GM18511 (cell line): Measurements from ENCODE around the gene CDH4.
"Not testable (repeated sequence)": the region's sequence is repeated elsewhere in the genome, so short reads cannot be mapped to it uniquely, and the experiment has no call there.

ENCODE experiments used
- ATAC-seq: cut with Tn5 transposase; IDR thresholded peaks from one replicate; pipeline ENCODE4 v1.9.1; 2021; ENCODE audit warnings: mild to moderate bottlenecking, moderate library complexity; ENCODE audit not compliant: unreplicated experiment

CDH4 gene

GRCh38 chr20:61451009-61451408 lies 198.9 kb downstream of the CDH4 start:
- ATAC-seq = no peak

GRCh38 chr20:61451953-61452352 lies 199.9 kb downstream of the CDH4 start:
- ATAC-seq = no peak

DNA sequence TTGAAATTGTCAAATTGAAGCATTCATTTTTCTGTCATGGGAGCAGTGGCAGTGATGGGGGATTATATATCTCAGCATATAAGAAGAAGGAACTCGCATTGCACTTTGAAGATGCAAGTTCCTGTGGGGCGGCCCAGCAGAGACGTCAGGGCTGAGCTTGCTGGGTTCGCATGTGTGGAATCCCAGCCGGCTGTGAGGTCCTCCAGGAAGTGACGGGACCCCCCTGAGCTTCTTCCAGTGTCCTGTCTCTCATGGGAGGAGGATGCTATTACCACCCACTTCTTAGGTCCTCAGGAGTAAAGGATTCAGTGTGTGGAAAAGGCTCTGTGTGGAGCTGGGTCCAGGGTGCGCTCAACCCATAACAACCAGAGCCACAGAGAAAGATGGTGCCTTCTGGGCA lies 201.2 kb downstream of the CDH4 start:
- no peak for ATAC-seq

- ATAC-seq = not testable (repeated sequence)
These were observed 201.6 kb downstream of the CDH4 start for GRCh38 chr20:61453623-61454022.

GRCh38 chr20:61454053-61454452 lies 202.0 kb downstream of the CDH4 start:
- no peak for ATAC-seq

- ATAC-seq = no peak
These were observed 203.6 kb downstream of the CDH4 start for GRCh38 chr20:61455508-61456215.

DNA sequence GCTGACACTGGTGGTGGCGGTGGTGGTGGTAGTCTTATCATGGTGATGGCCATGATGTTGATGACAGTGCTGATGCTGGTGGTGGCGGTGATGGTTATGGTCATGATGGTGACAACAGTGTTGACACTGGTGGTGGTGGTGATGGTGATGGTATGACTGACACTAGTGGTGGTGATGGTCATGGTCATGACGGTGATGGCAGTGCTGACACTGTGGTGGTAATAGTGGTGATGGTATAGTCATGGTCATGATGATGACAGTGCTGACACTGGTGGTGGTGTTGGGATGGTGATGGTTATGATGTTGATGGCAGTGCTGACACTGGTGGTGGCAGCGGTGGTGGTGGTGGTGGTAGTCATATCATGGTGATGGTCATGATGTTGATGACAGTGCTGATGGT lies 205.7 kb downstream of the CDH4 start:
- ATAC-seq = no peak

DNA sequence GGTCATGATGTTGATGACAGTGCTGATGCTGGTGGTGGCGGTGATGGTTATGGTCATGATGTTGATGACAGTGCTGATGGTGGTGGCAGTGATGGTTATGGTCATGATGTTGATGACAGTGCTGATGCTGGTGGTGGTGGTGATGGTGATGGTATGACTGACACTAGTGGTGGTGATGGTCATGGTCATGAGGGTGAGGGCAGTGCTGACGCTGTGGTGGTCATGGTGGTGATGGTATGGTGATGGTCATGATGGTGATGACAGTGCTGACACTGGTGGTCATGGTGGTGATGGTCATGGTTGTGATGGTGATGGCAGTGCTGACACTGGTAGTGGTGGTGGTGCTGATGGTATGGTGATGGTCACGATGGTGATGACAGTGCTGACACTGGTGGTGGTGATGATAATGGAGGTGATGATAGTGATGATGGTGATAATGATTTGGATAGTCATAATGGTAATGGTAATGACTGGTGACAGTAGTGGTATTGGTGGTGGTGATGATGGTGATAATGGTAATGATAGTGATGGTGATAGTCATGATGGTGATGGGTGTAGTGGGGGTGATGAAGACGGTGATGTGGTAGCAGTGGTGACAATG lies 206.2 kb downstream of the CDH4 start:
- no peak for ATAC-seq

- no peak for ATAC-seq
These were observed 207.2 kb downstream of the CDH4 start for GRCh38 chr20:61459266-61459665.

DNA sequence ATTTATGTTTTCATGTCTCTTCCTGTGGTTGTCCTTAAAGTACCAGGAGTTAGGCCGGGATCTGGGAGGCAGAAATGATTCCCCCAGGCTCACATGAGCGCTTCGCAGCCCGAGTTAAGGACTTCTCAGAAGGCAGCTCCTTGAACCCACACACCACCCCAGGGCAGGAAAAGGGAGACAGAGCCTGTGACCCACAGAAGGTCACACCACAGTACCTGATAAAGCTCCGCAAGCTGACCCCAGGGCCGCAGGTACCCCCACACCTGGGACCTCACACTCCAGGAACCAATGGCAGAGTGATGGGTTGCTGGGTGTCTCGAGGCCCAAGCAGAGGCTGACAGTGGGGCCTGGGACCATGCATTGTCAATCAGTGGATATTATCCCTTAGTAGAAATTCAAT lies 207.6 kb downstream of the CDH4 start:
- ATAC-seq = no peak

- ATAC-seq = no peak
These were observed 208.4 kb downstream of the CDH4 start for GRCh38 chr20:61460261-61461052.

DNA sequence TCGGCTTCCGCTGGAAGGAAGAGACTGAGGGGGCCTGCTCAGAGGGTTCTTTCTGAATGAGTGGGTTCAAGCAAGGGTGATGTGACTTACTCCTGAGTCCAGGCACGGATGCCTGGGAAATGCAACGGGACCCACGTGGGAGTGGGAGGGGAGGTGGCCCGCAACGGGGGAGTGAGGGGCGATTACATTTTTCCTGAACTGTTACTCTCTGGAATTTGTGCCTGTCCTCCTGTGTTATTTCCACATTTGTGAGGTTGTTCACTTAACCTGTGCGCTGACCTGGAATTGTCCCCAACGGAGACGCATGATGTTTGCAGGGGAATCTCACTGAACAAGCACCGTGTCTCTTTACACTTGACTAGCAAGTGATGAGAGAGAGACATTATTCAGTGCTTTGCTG lies 209.4 kb downstream of the CDH4 start:
- no peak for ATAC-seq

GRCh38 chr20:61464307-61465303 lies 212.5 kb downstream of the CDH4 start:
- no peak for ATAC-seq

DNA sequence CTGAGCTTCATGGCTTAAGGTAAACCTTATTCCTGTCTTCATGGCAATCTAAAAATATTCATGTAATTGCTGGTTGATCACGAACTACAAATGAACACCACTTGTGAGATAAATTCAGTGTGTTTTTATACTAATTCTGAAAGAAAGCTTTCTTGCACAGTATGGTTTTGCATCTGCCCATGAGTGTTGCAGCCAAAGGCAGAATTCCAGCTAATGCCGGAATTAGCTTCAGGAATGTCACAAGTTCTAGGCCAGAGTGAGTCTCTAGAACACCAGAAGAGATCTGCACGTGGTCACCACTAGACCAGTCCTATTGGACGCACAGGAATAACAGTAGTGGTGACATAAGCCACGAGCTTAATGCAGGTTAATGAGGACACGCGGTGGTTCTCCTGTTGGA lies 223.7 kb downstream of the CDH4 start:
- no peak for ATAC-seq

- no peak for ATAC-seq
These were observed 224.9 kb downstream of the CDH4 start for GRCh38 chr20:61476956-61477355.

GRCh38 chr20:61477451-61477861 lies 225.4 kb downstream of the CDH4 start:
- ATAC-seq = no peak

DNA sequence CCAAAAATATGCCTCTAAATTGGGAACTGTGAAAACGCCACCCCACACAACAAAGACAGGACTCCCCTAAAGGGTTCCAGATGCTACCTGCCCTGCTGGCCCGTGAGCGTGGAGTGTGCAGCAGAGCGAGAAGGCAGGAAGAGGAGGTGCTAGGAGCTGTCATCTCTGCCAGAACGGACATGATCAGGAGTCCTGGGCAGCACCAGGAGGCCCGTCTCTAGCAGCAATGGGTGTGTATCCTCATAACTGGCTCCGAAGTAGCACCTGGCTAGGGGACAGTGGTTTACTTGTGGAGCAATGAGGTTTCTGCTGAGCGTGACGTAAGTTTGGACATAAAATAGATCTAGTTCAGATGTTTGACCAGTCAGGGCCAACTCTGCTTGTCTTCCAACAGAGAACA lies 226.0 kb downstream of the CDH4 start:
- ATAC-seq = no peak

- ATAC-seq = no peak
These were observed 226.7 kb downstream of the CDH4 start for GRCh38 chr20:61478611-61479305.

DNA sequence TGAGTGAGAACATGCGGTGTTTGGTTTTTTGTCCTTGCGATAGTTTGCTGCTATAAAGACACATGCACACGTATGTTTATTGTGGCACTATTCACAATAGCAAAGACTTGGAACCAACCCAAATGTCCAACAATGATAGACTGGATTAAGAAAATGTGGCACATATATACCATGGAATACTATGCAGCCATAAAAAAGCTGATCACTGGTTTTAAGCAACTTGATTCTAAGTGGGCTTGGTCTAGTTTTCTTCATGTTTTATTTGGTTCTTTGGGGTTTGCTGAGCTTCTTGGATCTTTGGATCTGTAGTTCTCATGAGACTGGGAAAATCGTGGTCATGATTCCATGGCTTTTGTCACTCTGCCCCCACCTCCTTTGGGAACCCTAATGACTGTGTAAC lies 227.4 kb downstream of the CDH4 start:
- not testable (repeated sequence) for ATAC-seq

DNA sequence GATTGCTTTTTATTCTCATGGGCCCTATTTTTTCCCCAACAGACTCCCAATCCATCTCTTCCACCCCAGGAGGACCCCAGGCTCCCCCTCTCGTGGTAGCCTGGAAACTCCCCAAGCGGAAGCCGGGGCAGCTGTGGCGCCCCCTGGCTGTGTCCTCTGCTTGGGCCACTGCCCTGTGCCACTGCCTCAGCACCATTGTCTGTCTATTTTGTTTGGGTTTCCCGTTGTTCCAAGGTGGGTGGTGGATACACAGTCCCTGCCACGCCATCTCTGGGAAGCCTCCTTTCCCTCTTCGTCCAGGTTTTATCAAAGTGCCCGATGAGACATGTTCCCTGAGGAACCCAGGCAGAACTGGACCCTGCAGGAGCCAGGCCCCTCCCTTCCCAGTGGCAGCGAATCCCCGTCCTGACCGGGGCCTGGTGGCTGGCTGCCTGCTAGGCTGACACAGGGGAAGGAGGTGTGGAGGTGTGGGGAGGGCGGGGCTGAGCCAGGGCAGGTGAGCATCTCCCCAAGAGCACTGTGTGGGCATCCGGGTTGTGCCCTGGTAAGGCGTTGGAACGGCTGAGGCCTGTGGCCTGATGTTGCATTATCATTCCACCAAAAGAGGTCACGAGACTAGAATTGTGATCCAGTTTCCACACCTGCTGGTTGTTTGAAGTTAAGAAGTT lies 228.2 kb downstream of the CDH4 start:
- no peak for ATAC-seq
